ENCODE measurements around the gene TMC1.
"Not testable (repeated sequence)": the region's sequence is repeated elsewhere in the genome, so short reads cannot be mapped to it uniquely, and the experiment has no call there.

Gene TMC1

GRCh38 chr9:72521416-72521815 is at the start of gene TMC1:
Gene TMC1, plus strand, starts transcription at chr9:72521608. Its CDS starts 127,041 bp downstream, at chr9:72648649.
- not testable (repeated sequence) for DNase-seq (ENCODE audit: low spot score)

GRCh38 chr9:72473474-72474261 is 47.7 kb upstream of the TMC1 start:
- DNase-seq (ENCODE audit: low spot score) = no peak

- DNase-seq (ENCODE audit: low spot score) = no peak
Observed at GRCh38 chr9:72474676-72475075, 46.7 kb upstream of the TMC1 start.

- DNase-seq (ENCODE audit: low spot score) = no peak
Observed at GRCh38 chr9:72476100-72476499, 45.3 kb upstream of the TMC1 start.

- DNase-seq (ENCODE audit: low spot score) = peak; percentile 28
Observed at GRCh38 chr9:72476617-72477437, 44.6 kb upstream of the TMC1 start.

GRCh38 chr9:72477930-72478518 is 43.4 kb upstream of the TMC1 start:
- peak; percentile 67 for DNase-seq (ENCODE audit: low spot score)

- DNase-seq (ENCODE audit: low spot score) = no peak
Observed at GRCh38 chr9:72478966-72479365, 42.4 kb upstream of the TMC1 start.

- not testable (repeated sequence) for DNase-seq (ENCODE audit: low spot score)
Observed at GRCh38 chr9:72480261-72480660, 41.1 kb upstream of the TMC1 start.

- peak; percentile 37 for DNase-seq (ENCODE audit: low spot score)
Observed at GRCh38 chr9:72480921-72481320, 40.5 kb upstream of the TMC1 start.

- no peak for DNase-seq (ENCODE audit: low spot score)
Observed at GRCh38 chr9:72485821-72486593, 35.4 kb upstream of the TMC1 start.

GRCh38 chr9:72486594-72486955 is 34.8 kb upstream of the TMC1 start:
- DNase-seq (ENCODE audit: low spot score) = no peak

- DNase-seq (ENCODE audit: low spot score) = not testable (repeated sequence)
Observed at GRCh38 chr9:72487665-72488064, 33.7 kb upstream of the TMC1 start.

GRCh38 chr9:72489986-72490385 is 31.4 kb upstream of the TMC1 start:
- DNase-seq (ENCODE audit: low spot score) = no peak

GRCh38 chr9:72491242-72491641 is 30.2 kb upstream of the TMC1 start:
- DNase-seq (ENCODE audit: low spot score) = no peak

- DNase-seq (ENCODE audit: low spot score) = no peak
Observed at GRCh38 chr9:72494051-72494450, 27.4 kb upstream of the TMC1 start.

- no peak for DNase-seq (ENCODE audit: low spot score)
Observed at GRCh38 chr9:72497447-72498046, 23.9 kb upstream of the TMC1 start.

- no peak for DNase-seq (ENCODE audit: low spot score)
Observed at GRCh38 chr9:72506615-72507014, 14.8 kb upstream of the TMC1 start.

GRCh38 chr9:72509053-72509452 is 12.4 kb upstream of the TMC1 start:
- DNase-seq (ENCODE audit: low spot score) = peak; percentile 42

GRCh38 chr9:72509635-72510034 is 11.8 kb upstream of the TMC1 start:
- DNase-seq (ENCODE audit: low spot score) = peak; percentile 40

GRCh38 chr9:72521011-72521410 is 397 bp upstream of the TMC1 start:
- not testable (repeated sequence) for DNase-seq (ENCODE audit: low spot score)

- DNase-seq (ENCODE audit: low spot score) = peak; percentile 88
Observed at GRCh38 chr9:72524820-72525540, 3.6 kb downstream of the TMC1 start.

All from AG08395 (cell line).